IPS-20b (cell line): ENCODE results near the gene DAPL1.

Experiments used
- H3K27ac ChIP-seq: one replicate; pipeline ENCODE4 v1.5.1; 2013; ENCODE audit warnings: low read length
- H3K27me3 ChIP-seq: 2 replicates; pipeline ENCODE4 v1.6.1; 2013; ENCODE audit warnings: mild to moderate bottlenecking, low read length, inconsistent platforms; ENCODE audit not compliant: insufficient read depth
- H3K36me3 ChIP-seq: 2 replicates; pipeline ENCODE4 v1.6.1; 2013; ENCODE audit warnings: low read depth, mild to moderate bottlenecking, inconsistent platforms, low read length, moderate library complexity; ENCODE audit not compliant: insufficient read depth
- H3K4me1 ChIP-seq: 2 replicates; pipeline ENCODE4 v1.6.1; 2013; ENCODE audit warnings: mild to moderate bottlenecking, control low read depth, inconsistent platforms, low read length, moderate library complexity; ENCODE audit not compliant: insufficient read depth
- H3K4me3 ChIP-seq: 2 replicates; pipeline ENCODE4 v1.5.1; 2013; ENCODE audit warnings: mild to moderate bottlenecking, low read length, inconsistent platforms
- H3K9ac ChIP-seq: 2 replicates; pipeline ENCODE4 v1.6.1; 2013; ENCODE audit warnings: low read depth, mild to moderate bottlenecking, inconsistent platforms, low read length, moderate library complexity
- H3K9me3 ChIP-seq: 2 replicates; pipeline ENCODE4 v1.6.1; 2013; ENCODE audit warnings: mild to moderate bottlenecking, low read depth, low read length, inconsistent platforms; ENCODE audit not compliant: insufficient read depth

DAPL1 gene

GRCh38 chr2:158806941-158807340, 11.8 kb downstream of the DAPL1 start:
- H3K36me3 ChIP-seq = no peaks in the 10 kb centered on the region
- no peaks in the 10 kb centered on the region for H3K9me3 ChIP-seq
- no peak overlapping the region for H3K27ac ChIP-seq
- H3K27me3 ChIP-seq = no peaks in the 10 kb centered on the region
- no peak overlapping the region for H3K4me3 ChIP-seq
- H3K9ac ChIP-seq = no peak overlapping the region
- H3K4me1 ChIP-seq = no peaks in the 10 kb centered on the region

DNA sequence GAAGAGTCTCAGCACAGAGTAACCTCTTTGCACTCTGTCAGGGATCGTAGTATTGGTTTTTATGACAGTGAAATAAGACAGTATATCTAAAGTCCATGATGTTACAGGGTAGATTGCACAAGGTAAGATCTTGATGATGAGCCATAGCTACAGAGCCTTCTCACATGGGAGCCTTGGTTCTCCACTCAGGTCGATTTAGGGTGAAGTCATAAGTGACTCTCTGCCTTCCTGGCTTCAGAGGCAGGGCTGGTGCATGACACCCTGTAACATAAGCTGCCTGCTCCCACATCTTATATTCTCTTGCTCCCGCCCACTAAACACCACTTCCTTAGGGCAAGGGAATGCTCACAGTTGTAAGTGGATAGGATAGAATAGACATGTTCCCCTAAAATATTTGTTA, 13.3 kb downstream of the DAPL1 start:
- Histone ChIP-seq H3K27me3 (no peaks in the 10 kb centered on the region), H3K9ac (no peak overlapping the region), H3K36me3 (no peaks in the 10 kb centered on the region), H3K9me3 (no peaks in the 10 kb centered on the region), H3K4me1 (no peaks in the 10 kb centered on the region), H3K4me3 (no peak overlapping the region), H3K27ac (no peak overlapping the region)

- no peaks in the 10 kb centered on the region for H3K36me3 ChIP-seq
- no peaks in the 10 kb centered on the region for H3K9me3 ChIP-seq
- no peaks in the 10 kb centered on the region for H3K4me1 ChIP-seq
- H3K9ac ChIP-seq = no peak overlapping the region
- no peak overlapping the region for H3K4me3 ChIP-seq
- no peaks in the 10 kb centered on the region for H3K27me3 ChIP-seq
- no peak overlapping the region for H3K27ac ChIP-seq
Observed at GRCh38 chr2:158809816-158810215, 14.7 kb downstream of the DAPL1 start.

GRCh38 chr2:158810731-158811460, 15.8 kb downstream of the DAPL1 start:
- Histone ChIP-seq H3K4me3 (no peak overlapping the region), H3K9me3 (no peaks in the 10 kb centered on the region)

GRCh38 chr2:158815166-158815565, 20.0 kb downstream of the DAPL1 start:
- no peak overlapping the region for H3K4me3 ChIP-seq
- H3K27me3 ChIP-seq = no peaks in the 10 kb centered on the region
- H3K9ac ChIP-seq = no peak overlapping the region
- H3K4me1 ChIP-seq = no peaks in the 10 kb centered on the region
- H3K36me3 ChIP-seq = no peaks in the 10 kb centered on the region
- H3K9me3 ChIP-seq = no peaks in the 10 kb centered on the region
- H3K27ac ChIP-seq = no peak overlapping the region

More at GRCh38 chr2:158810731-158811460, 15.8 kb downstream of the DAPL1 start:
- H3K27ac ChIP-seq = no peak overlapping the region
- H3K9ac ChIP-seq = no peak overlapping the region
- no peaks in the 10 kb centered on the region for H3K4me1 ChIP-seq
- H3K36me3 ChIP-seq = no peaks in the 10 kb centered on the region
- H3K27me3 ChIP-seq = no peaks in the 10 kb centered on the region

GRCh38 chr2:158815658-158816057, 20.5 kb downstream of the DAPL1 start:
- Histone ChIP-seq H3K4me3 (no peak overlapping the region), H3K4me1 (no peaks in the 10 kb centered on the region), H3K36me3 (no peaks in the 10 kb centered on the region), H3K27ac (no peak overlapping the region), H3K27me3 (no peaks in the 10 kb centered on the region), H3K9me3 (no peaks in the 10 kb centered on the region), H3K9ac (no peak overlapping the region)

- H3K9me3 ChIP-seq = no peaks in the 10 kb centered on the region
- H3K27ac ChIP-seq = no peak overlapping the region
- H3K27me3 ChIP-seq = no peaks in the 10 kb centered on the region
- H3K36me3 ChIP-seq = no peaks in the 10 kb centered on the region
- H3K9ac ChIP-seq = no peak overlapping the region
- H3K4me1 ChIP-seq = no peaks in the 10 kb centered on the region
- H3K4me3 ChIP-seq = no peak overlapping the region
Observed at GRCh38 chr2:158817588-158817987, 22.5 kb downstream of the DAPL1 start.

- Histone ChIP-seq H3K4me3 (no peak overlapping the region), H3K27me3 (no peaks in the 10 kb centered on the region), H3K9me3 (no peaks in the 10 kb centered on the region), H3K27ac (no peak overlapping the region), H3K36me3 (no peaks in the 10 kb centered on the region), H3K9ac (no peak overlapping the region), H3K4me1 (no peaks in the 10 kb centered on the region)
Observed at GRCh38 chr2:158818511-158818910, 23.4 kb downstream of the DAPL1 start.

GRCh38 chr2:158822193-158822592, 27.1 kb downstream of the DAPL1 start:
- Histone ChIP-seq H3K36me3 (no peaks in the 10 kb centered on the region), H3K9me3 (no peaks in the 10 kb centered on the region), H3K4me3 (no peak overlapping the region), H3K27ac (no peak overlapping the region), H3K4me1 (no peaks in the 10 kb centered on the region), H3K27me3 (no peaks in the 10 kb centered on the region), H3K9ac (no peak overlapping the region)

- H3K9me3 ChIP-seq = no peaks in the 10 kb centered on the region
- H3K4me3 ChIP-seq = no peak overlapping the region
- peaks cover 4% of the 10 kb centered on the region; the same call in 1 of the 2 replicates for H3K4me1 ChIP-seq
- no peaks in the 10 kb centered on the region for H3K27me3 ChIP-seq
- no peak overlapping the region for H3K9ac ChIP-seq
- H3K27ac ChIP-seq = no peak overlapping the region
- no peaks in the 10 kb centered on the region for H3K36me3 ChIP-seq
Observed at GRCh38 chr2:158823486-158824237, 28.5 kb downstream of the DAPL1 start.

DNA sequence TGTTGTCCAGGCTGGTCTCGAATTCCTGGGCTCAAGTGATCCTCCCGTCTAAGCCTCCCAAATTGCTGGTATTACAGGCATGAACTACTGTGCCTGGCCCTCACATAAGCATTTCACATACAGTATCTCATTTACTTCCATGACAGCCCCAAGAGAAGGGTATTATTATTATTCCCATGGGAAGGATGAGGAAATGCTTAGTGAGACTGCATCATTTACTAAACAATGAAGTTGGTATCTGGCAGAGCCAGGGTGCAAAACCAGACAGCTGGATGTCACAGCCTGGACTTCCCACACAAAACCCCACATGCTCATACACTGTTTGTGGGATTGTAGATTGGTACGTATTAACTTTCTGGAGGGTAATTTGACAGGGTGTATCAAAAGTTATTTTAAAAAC, 29.9 kb downstream of the DAPL1 start:
- H3K9me3 ChIP-seq = no peaks in the 10 kb centered on the region
- H3K27ac ChIP-seq = no peak overlapping the region
- no peak overlapping the region for H3K4me3 ChIP-seq
- no peak overlapping the region for H3K9ac ChIP-seq
- peaks cover 4% of the 10 kb centered on the region; the same call in 1 of the 2 replicates for H3K4me1 ChIP-seq
- no peaks in the 10 kb centered on the region for H3K36me3 ChIP-seq
- H3K27me3 ChIP-seq = no peaks in the 10 kb centered on the region

DNA sequence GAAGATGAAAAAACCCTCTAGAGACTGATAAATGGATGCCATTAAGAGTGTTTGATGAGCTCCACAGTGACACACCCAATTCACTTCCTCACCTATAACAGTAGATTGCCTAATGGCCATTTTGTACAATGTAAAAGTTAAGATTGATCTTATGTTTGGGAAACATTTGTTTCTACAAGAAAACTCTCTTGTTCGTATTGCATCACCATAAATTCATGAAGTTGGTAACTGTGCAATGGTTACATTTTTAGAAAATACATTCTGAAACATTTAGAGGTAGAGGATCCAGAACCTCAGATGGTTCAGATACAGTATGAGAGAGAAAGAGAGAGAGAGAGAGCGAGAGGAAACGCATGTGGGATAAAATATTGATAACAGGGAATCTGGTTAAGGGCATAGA, 31.8 kb downstream of the DAPL1 start:
- no peak overlapping the region for H3K27ac ChIP-seq
- H3K4me1 ChIP-seq = peaks cover 4% of the 10 kb centered on the region; the same call in 1 of the 2 replicates
- H3K9me3 ChIP-seq = no peaks in the 10 kb centered on the region
- H3K4me3 ChIP-seq = no peak overlapping the region
- no peaks in the 10 kb centered on the region for H3K36me3 ChIP-seq
- H3K27me3 ChIP-seq = no peaks in the 10 kb centered on the region
- H3K9ac ChIP-seq = no peak overlapping the region
